ENCODE data around the gene TCF7L2. TPM values are rescaled to one million over a fixed set of nuclear protein-coding genes. Genes with fewer than 3 reads are reported as not detected.
A peak's percentile ranks its signal among the peaks of the same experiment; 100 is the strongest.
"Not testable (repeated sequence)": the region's sequence is repeated elsewhere in the genome, so short reads cannot be mapped to it uniquely, and the experiment has no call there.

The TCF7L2 gene
- total RNA-seq, 3 donors from 2014 or later, result 33.1 to 44.2 (median 34.1) TPM

- H3K27ac ChIP-seq, result no peak overlapping the region
- no peak for DNase-seq (ENCODE audit: low spot score in 2 of 2)
- no peaks in the 10 kb centered on the region for H3K36me3 ChIP-seq
- H3K4me1 ChIP-seq, result peaks cover 0 to 8% of the 10 kb centered on the region in 2 donors
- no peak for TF ChIP-seq POLR2AphosphoS5 (IDR thresholded peaks at IDR 0.05)
- no peak for TF ChIP-seq POLR2A (IDR thresholded peaks at IDR 0.05)
- TF ChIP-seq CTCF (IDR thresholded peaks at IDR 0.05), result peak in 1 of 3 donors; percentile 18
- intact Hi-C loops (cut with DNase I; ENCODE audit: low total_unique reads), result no loop called here
- no peak overlapping the region for H3K4me3 ChIP-seq
- H3K27me3 ChIP-seq, result no peaks in the 10 kb centered on the region
- no peaks in the 10 kb centered on the region for H3K9me3 ChIP-seq
Observed at GRCh38 chr10:113108194-113108835, 158.3 kb downstream of the TCF7L2 start.

- intact Hi-C loops (cut with DNase I; ENCODE audit: low total_unique reads), result no loop called here
- H3K4me3 ChIP-seq, result no peak overlapping the region
- peaks cover 0 to 8% of the 10 kb centered on the region in 2 donors for H3K4me1 ChIP-seq
- no peak for DNase-seq (ENCODE audit: low spot score in 2 of 2)
- H3K9me3 ChIP-seq, result no peaks in the 10 kb centered on the region
- no peaks in the 10 kb centered on the region for H3K27me3 ChIP-seq
- no peak overlapping the region for H3K27ac ChIP-seq
- H3K36me3 ChIP-seq, result no peaks in the 10 kb centered on the region
- TF ChIP-seq CTCF (IDR thresholded peaks at IDR 0.05) (no peak), POLR2A (IDR thresholded peaks at IDR 0.05) (no peak), POLR2AphosphoS5 (IDR thresholded peaks at IDR 0.05) (no peak)
Observed at GRCh38 chr10:113108948-113109347, 158.9 kb downstream of the TCF7L2 start.

- H3K4me3 ChIP-seq; H3K36me3 ChIP-seq; H3K4me1 ChIP-seq; DNase-seq (ENCODE audit: low spot score in 2 of 2); H3K27me3 ChIP-seq; H3K27ac ChIP-seq; intact Hi-C loops (cut with DNase I; ENCODE audit: low total_unique reads); H3K9me3 ChIP-seq: not testable (repeated sequence)
Observed at GRCh38 chr10:113109482-113109881, 159.4 kb downstream of the TCF7L2 start.

- no peak overlapping the region for H3K4me3 ChIP-seq
- intact Hi-C loops (cut with DNase I; ENCODE audit: low total_unique reads), result no loop called here
- H3K27ac ChIP-seq, result peak overlapping the region; percentile 19 to 54
Observed at GRCh38 chr10:113111260-113111659, 161.2 kb downstream of the TCF7L2 start.

GRCh38 chr10:113111900-113112853, 162.1 kb downstream of the TCF7L2 start:
- H3K4me1 ChIP-seq, result peaks cover 0 to 3% of the 10 kb centered on the region in 2 donors
- DNase-seq (ENCODE audit: low spot score in 2 of 2), result peak in 1 of 2 donors; percentile 47
- no peaks in the 10 kb centered on the region for H3K36me3 ChIP-seq
- TF ChIP-seq POLR2AphosphoS5 (IDR thresholded peaks at IDR 0.05) (peak in 1 of 3 donors; percentile 11), CTCF (IDR thresholded peaks at IDR 0.05) (no peak)
- peak overlapping the region; percentile 53 to 75 for H3K27ac ChIP-seq
- H3K4me3 ChIP-seq, result no peak overlapping the region
- intact Hi-C loops (cut with DNase I; ENCODE audit: low total_unique reads), result no loop called here
- no peaks in the 10 kb centered on the region for H3K27me3 ChIP-seq
- no peaks in the 10 kb centered on the region for H3K9me3 ChIP-seq

More at GRCh38 chr10:113111260-113111659, 161.2 kb downstream of the TCF7L2 start:
- peaks cover 0 to 3% of the 10 kb centered on the region in 2 donors for H3K4me1 ChIP-seq
- TF ChIP-seq POLR2AphosphoS5 (IDR thresholded peaks at IDR 0.05), result no peak
- no peak for TF ChIP-seq POLR2A (IDR thresholded peaks at IDR 0.05)
- no peak for TF ChIP-seq CTCF (IDR thresholded peaks at IDR 0.05)
- no peaks in the 10 kb centered on the region for H3K9me3 ChIP-seq
- no peaks in the 10 kb centered on the region for H3K27me3 ChIP-seq
- no peaks in the 10 kb centered on the region for H3K36me3 ChIP-seq
- DNase-seq (ENCODE audit: low spot score in 2 of 2), result no peak
